Measurements from ENCODE around the gene THEM4.

THEM4 gene

GRCh38 chr1:151867765-151868411, 41.4 kb downstream of the THEM4 start:
- TF ChIP-seq OSR1 (CRISPR knock-in tag; IDR thresholded peaks at IDR 0.05): no peak
- no peak for TF ChIP-seq ZNF70 (CRISPR knock-in tag; IDR thresholded peaks at IDR 0.05)
- TF ChIP-seq, protein P1, sequence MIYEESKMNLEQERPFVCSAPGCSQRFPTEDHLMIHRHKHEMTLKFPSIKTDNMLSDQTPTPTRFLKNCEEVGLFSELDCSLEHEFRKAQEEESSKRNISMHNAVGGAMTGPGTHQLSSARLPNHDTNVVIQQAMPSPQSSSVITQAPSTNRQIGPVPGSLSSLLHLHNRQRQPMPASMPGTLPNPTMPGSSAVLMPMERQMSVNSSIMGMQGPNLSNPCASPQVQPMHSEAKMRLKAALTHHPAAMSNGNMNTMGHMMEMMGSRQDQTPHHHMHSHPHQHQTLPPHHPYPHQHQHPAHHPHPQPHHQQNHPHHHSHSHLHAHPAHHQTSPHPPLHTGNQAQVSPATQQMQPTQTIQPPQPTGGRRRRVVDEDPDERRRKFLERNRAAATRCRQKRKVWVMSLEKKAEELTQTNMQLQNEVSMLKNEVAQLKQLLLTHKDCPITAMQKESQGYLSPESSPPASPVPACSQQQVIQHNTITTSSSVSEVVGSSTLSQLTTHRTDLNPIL (CRISPR knock-in tag; IDR thresholded peaks at IDR 0.05; ENCODE audit: low read depth): no peak
- no peak for TF ChIP-seq RARB (CRISPR knock-in tag; IDR thresholded peaks at IDR 0.05)
- no peak for TF ChIP-seq ZNF8 (CRISPR knock-in tag; IDR thresholded peaks at IDR 0.05)
- TF ChIP-seq BACH2 (CRISPR knock-in tag; IDR thresholded peaks at IDR 0.05; ENCODE audit: borderline replicate concordance): no peak
- TF ChIP-seq ARNTL (CRISPR knock-in tag; IDR thresholded peaks at IDR 0.05; ENCODE audit: borderline replicate concordance, low read depth): no peak
- ATAC-seq: no peak

DNA sequence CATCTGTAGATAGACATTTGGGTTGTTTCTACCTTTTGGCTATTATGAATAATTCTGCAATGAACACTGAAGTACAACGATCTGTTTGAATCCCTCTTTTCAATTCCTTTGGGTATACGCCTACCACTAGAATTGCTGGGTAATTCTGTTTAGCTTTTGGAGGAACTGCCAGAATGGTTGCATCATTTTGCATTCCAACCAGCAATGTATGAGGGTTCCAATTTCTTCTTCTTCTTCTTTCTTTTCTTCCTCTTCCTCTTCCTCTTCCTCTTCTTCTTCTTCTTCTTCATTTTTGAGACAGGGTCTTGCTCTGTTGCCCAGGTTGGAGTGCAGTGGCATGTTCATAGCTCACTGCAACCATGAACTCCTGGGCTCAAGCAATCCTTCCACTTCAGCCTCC, 42.0 kb downstream of the THEM4 start:
- no peak for ATAC-seq

GRCh38 chr1:151864411-151864810, 44.9 kb downstream of the THEM4 start:
- TF ChIP-seq BACH2 (CRISPR knock-in tag; IDR thresholded peaks at IDR 0.05; ENCODE audit: borderline replicate concordance): no peak
- TF ChIP-seq ISL1 (CRISPR knock-in tag; IDR thresholded peaks at IDR 0.05): no peak
- TF ChIP-seq TSHZ2 (CRISPR knock-in tag; IDR thresholded peaks at IDR 0.05): no peak
- TF ChIP-seq, protein P2, sequence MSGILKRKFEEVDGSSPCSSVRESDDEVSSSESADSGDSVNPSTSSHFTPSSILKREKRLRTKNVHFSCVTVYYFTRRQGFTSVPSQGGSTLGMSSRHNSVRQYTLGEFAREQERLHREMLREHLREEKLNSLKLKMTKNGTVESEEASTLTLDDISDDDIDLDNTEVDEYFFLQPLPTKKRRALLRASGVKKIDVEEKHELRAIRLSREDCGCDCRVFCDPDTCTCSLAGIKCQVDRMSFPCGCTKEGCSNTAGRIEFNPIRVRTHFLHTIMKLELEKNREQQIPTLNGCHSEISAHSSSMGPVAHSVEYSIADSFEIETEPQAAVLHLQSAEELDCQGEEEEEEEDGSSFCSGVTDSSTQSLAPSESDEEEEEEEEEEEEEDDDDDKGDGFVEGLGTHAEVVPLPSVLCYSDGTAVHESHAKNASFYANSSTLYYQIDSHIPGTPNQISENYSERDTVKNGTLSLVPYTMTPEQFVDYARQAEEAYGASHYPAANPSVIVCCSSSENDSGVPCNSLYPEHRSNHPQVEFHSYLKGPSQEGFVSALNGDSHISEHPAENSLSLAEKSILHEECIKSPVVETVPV (CRISPR knock-in tag; IDR thresholded peaks at IDR 0.05): no peak
- no peak for TF ChIP-seq PPARA (CRISPR knock-in tag; IDR thresholded peaks at IDR 0.05; ENCODE audit: borderline replicate concordance)
- no peak for TF ChIP-seq SNAI2 (CRISPR knock-in tag; IDR thresholded peaks at IDR 0.05)
- TF ChIP-seq ZNF8 (CRISPR knock-in tag; IDR thresholded peaks at IDR 0.05): no peak
- no peak for TF ChIP-seq ZFP3 (CRISPR knock-in tag; IDR thresholded peaks at IDR 0.05)
- no peak for TF ChIP-seq TCF4 (CRISPR knock-in tag; IDR thresholded peaks at IDR 0.05; ENCODE audit: borderline replicate concordance)
- TF ChIP-seq OSR1 (CRISPR knock-in tag; IDR thresholded peaks at IDR 0.05): no peak
- TF ChIP-seq POU6F1 (CRISPR knock-in tag; IDR thresholded peaks at IDR 0.05; ENCODE audit: borderline replicate concordance, low read depth): no peak
- TF ChIP-seq CSDC2 (CRISPR knock-in tag; IDR thresholded peaks at IDR 0.05): no peak
- TF ChIP-seq TOX (CRISPR knock-in tag; IDR thresholded peaks at IDR 0.05; ENCODE audit: borderline replicate concordance): no peak
- TF ChIP-seq ZNF70 (CRISPR knock-in tag; IDR thresholded peaks at IDR 0.05): no peak
- no peak for TF ChIP-seq ARNTL (CRISPR knock-in tag; IDR thresholded peaks at IDR 0.05; ENCODE audit: borderline replicate concordance, low read depth)
- TF ChIP-seq ZFP30 (CRISPR knock-in tag; IDR thresholded peaks at IDR 0.05): no peak
- TF ChIP-seq ESRRG (CRISPR knock-in tag; IDR thresholded peaks at IDR 0.05): no peak
- no peak for TF ChIP-seq ZNF565 (CRISPR knock-in tag; conservative IDR thresholded peaks at IDR 0.05; ENCODE audit: low read depth)
- ATAC-seq: no peak

More for the DNA sequence above, 42.0 kb downstream of the THEM4 start:
- TF ChIP-seq PPARA (CRISPR knock-in tag; IDR thresholded peaks at IDR 0.05; ENCODE audit: borderline replicate concordance) (no peak), CSDC2 (CRISPR knock-in tag; IDR thresholded peaks at IDR 0.05) (no peak), SNAI2 (CRISPR knock-in tag; IDR thresholded peaks at IDR 0.05) (no peak), ZC3H10 (CRISPR knock-in tag; IDR thresholded peaks at IDR 0.05) (no peak), TCF4 (CRISPR knock-in tag; IDR thresholded peaks at IDR 0.05; ENCODE audit: borderline replicate concordance) (no peak), RARB (CRISPR knock-in tag; IDR thresholded peaks at IDR 0.05) (no peak), ZNF70 (CRISPR knock-in tag; IDR thresholded peaks at IDR 0.05) (no peak), ARNTL (CRISPR knock-in tag; IDR thresholded peaks at IDR 0.05; ENCODE audit: borderline replicate concordance, low read depth) (no peak)
- TF ChIP-seq, protein P2 (CRISPR knock-in tag; IDR thresholded peaks at IDR 0.05): no peak
- TF ChIP-seq, protein P1 (CRISPR knock-in tag; IDR thresholded peaks at IDR 0.05; ENCODE audit: low read depth): no peak
